ENCODE results near the gene ZNF460.

The ZNF460 gene

DNA sequence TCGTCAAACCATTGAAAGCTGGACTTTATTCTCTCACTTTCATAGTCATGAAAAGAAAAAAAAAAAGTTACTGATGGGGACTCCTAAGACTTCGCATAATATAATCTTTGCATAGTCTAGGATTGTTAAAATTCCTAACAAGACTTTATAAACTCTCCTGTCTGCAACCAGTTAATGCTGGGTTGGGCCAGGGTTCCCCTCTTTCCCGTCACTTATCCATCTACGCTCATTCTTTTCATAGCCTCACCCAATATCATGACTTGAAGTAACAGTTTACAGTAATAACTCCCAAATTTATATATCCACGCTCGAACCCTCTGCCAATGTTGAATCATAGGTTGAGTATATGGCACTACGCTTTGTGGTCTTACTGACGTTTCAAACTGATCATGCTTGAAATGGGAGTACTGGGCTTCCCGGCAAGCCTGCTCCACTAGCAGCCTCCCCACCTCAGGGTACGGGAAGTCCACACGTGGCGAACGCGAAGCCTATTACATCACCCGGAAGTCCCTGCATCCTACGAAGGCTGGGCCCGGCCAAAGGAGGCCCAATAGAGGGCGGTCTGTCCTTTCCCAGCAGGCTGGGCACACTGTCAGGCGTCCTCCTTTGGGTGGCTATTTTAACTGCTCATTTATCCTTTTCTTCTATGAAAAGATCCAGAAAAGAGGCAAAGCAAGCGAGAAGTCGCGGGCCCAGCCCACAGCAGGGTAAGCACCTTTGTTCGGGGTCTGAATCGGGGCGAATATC, 694 bp upstream of the ZNF460 start:
- peak overlapping the region; percentile 91 for H3K4me3 ChIP-seq
- TF ChIP-seq CTCF (IDR thresholded peaks at IDR 0.05), result no peak
- peak overlapping the region; percentile 97 to 99 for H3K27ac ChIP-seq
- peak; percentile 97 for DNase-seq (ENCODE audit: low spot score)

DNA sequence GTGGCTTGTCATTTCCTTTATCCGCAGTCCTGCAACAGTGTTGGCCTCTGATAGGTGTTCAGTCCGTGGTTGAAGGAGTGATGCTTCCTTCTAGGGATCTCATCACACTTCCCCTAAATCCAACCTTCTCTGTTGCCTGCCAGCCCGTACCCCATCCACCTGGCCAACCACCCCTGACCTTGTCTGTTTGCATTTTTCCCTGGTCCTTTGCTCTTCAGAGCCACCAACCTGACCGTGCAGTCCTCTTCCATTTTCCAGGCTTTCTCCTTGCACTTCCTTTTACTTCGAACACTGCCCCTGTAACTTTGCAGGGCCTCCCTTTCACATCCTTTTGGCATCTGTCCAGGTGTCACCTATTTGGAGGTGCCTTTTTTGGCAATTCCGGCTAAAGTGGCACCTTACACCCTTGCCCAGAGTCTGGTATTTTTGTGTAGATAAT, 696 bp downstream of the ZNF460 start:
- no peak for DNase-seq (ENCODE audit: low spot score)
- Histone ChIP-seq H3K4me3 (peak overlapping the region; percentile 91), H3K27ac (peak overlapping the region; percentile 97 to 99)
- no peak for TF ChIP-seq CTCF (IDR thresholded peaks at IDR 0.05)

DNA sequence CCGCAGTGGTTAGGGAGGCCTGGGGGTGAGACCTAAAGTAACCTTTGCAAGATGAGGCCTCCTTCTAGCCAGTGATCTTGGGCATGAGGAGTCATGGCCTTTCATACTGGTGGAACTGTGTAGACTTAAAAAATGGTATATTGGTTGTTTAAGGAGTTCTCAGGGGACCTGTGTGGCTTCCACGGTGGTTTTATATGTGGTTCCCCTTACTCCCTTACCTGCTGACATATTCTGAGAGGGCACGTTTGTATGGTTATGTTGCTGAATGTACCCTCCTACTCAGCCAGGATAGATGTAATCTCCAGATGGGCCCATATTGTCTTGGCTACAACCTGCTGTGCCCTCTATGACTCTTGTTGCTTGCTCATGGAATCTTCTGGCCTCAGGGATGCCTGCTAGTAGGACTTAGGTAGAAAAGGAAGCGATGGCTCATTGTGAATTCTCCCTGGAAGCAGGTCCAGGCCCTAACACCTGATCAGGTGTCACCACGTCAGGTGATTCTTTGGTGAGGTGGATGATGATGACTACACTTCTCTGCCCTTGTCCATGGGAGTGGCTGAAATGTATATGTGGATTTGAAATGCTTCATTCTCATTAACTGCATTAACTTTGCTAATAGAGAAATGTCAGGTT, 1.8 kb downstream of the ZNF460 start:
- TF ChIP-seq CTCF (IDR thresholded peaks at IDR 0.05), result no peak
- Histone ChIP-seq H3K27ac (no peak overlapping the region), H3K4me3 (peak overlapping the region; percentile 33)
- DNase-seq (ENCODE audit: low spot score), result no peak

DNA sequence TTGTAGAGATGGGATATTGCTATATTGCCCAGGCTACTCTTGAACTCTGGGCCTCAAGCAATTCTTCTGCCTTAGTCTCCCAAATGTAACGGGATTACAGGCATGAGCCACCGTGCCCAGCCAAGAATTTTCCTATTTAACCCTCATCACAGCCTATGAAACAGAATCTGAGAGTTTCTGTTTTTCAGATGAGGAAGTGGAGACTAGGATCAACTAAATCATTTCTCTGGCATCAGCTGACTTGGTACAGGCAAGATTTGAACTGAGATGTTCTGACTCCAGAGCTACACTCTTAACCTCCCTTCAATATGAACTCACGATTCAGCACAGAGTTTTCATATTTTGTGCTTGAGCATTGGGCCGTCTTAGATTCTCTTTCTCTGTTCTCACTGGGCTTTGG, 8.1 kb downstream of the ZNF460 start:
- no peak for DNase-seq (ENCODE audit: low spot score)
- no peak for TF ChIP-seq CTCF (IDR thresholded peaks at IDR 0.05)
- no peak overlapping the region for H3K4me3 ChIP-seq
- no peak overlapping the region for H3K27ac ChIP-seq

GRCh38 chr19:57290970-57291369, 10.7 kb downstream of the ZNF460 start:
- TF ChIP-seq CTCF (IDR thresholded peaks at IDR 0.05), result no peak
- DNase-seq (ENCODE audit: low spot score), result no peak

DNA sequence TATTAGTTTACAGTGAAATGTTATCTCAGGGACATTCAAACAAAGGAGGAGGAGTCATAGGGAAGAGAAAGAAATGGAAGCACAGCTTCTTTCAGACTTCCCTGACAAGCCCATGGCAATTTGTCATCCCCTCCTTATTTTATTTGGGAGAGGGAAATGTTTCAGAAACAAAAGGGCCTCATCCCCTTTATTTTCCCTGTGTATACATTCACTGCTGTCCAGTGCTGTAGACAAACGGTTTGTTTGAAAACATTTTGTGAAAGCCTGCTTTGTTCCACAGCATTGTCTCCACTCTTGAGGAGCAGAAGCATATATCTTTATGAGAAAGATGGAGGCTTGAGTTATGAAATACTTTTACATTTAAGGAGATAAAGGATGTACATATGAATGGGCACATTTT, 12.3 kb downstream of the ZNF460 start:
- Histone ChIP-seq H3K4me3 (no peak overlapping the region), H3K27ac (no peak overlapping the region)
- no peak for TF ChIP-seq CTCF (IDR thresholded peaks at IDR 0.05)
- DNase-seq (ENCODE audit: low spot score), result no peak

More at GRCh38 chr19:57290970-57291369, 10.7 kb downstream of the ZNF460 start:
- Histone ChIP-seq H3K4me3 (peak overlapping the region; percentile 25), H3K27ac (no peak overlapping the region)

GRCh38 chr19:57293719-57294118, 13.4 kb downstream of the ZNF460 start:
- TF ChIP-seq CTCF (IDR thresholded peaks at IDR 0.05), result no peak
- Histone ChIP-seq H3K27ac (no peak overlapping the region), H3K4me3 (no peak overlapping the region)
- DNase-seq (ENCODE audit: low spot score), result no peak
